HG02642 (cell line): ENCODE data around the gene ASIC2.

Experiments
- ATAC-seq: cut with Tn5 transposase; IDR thresholded peaks from one replicate; pipeline ENCODE4 v1.9.1; 2021; ENCODE audit warnings: mild to moderate bottlenecking; ENCODE audit not compliant: unreplicated experiment, poor library complexity

The ASIC2 gene

GRCh38 chr17:33124185-33124584 lies 168.9 kb downstream of the ASIC2 start:
- no peak for ATAC-seq

GRCh38 chr17:33121756-33122155 lies 171.3 kb downstream of the ASIC2 start:
- no peak for ATAC-seq

GRCh38 chr17:33121272-33121671 lies 171.8 kb downstream of the ASIC2 start:
- no peak for ATAC-seq

GRCh38 chr17:33120103-33120502 lies 173.0 kb downstream of the ASIC2 start:
- ATAC-seq, result no peak

GRCh38 chr17:33118391-33119075 lies 174.6 kb downstream of the ASIC2 start:
- ATAC-seq, result no peak

GRCh38 chr17:33116021-33116551 lies 177.0 kb downstream of the ASIC2 start:
- no peak for ATAC-seq

GRCh38 chr17:33115366-33115765 lies 177.7 kb downstream of the ASIC2 start:
- ATAC-seq, result no peak

GRCh38 chr17:33113991-33114370 lies 179.1 kb downstream of the ASIC2 start:
- ATAC-seq, result no peak

- ATAC-seq, result no peak
These were observed 179.7 kb downstream of the ASIC2 start for GRCh38 chr17:33113276-33113990.

- ATAC-seq, result no peak
These were observed 180.3 kb downstream of the ASIC2 start for GRCh38 chr17:33112763-33113162.

- ATAC-seq, result no peak
These were observed 183.6 kb downstream of the ASIC2 start for GRCh38 chr17:33109336-33110072.

- no peak for ATAC-seq
These were observed 186.4 kb downstream of the ASIC2 start for GRCh38 chr17:33106525-33107165.

- no peak for ATAC-seq
These were observed 187.2 kb downstream of the ASIC2 start for GRCh38 chr17:33105911-33106310.

- no peak for ATAC-seq
These were observed 193.2 kb downstream of the ASIC2 start for GRCh38 chr17:33099906-33100305.

- ATAC-seq, result no peak
These were observed 193.8 kb downstream of the ASIC2 start for GRCh38 chr17:33099252-33099651.

GRCh38 chr17:33097411-33097810 lies 195.7 kb downstream of the ASIC2 start:
- ATAC-seq, result no peak

- ATAC-seq, result no peak
These were observed 196.9 kb downstream of the ASIC2 start for GRCh38 chr17:33096161-33096560.

- no peak for ATAC-seq
These were observed 201.8 kb downstream of the ASIC2 start for GRCh38 chr17:33091271-33091670.

GRCh38 chr17:33090806-33091205 lies 202.3 kb downstream of the ASIC2 start:
- no peak for ATAC-seq

- ATAC-seq, result no peak
These were observed 206.2 kb downstream of the ASIC2 start for GRCh38 chr17:33086878-33087277.

- ATAC-seq, result no peak
These were observed 207.1 kb downstream of the ASIC2 start for GRCh38 chr17:33086041-33086440.
